ENCODE measurements around the gene PLXNC1.

PLXNC1 gene

DNA sequence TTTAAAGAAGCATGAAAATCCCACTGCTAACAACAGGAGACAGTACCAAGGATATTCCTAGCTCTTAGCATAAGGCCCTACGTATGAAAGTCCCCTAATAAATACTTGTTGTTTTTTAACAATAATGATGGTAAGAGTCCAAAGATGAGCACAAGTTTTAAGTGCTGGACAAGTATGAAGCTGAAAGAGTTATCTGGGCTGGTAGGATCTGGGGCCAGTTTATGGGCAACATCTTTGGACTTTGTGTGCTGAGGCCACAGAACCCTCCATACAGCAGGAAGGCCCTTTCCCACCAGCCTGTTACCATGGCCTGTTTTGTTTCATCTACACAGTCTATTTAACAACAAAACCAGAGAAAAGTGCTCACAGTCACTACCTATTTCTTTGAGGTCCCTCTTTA is 12.5 kb upstream of the PLXNC1 start:
- FAIRE-seq = no peak

GRCh38 chr12:94139816-94140215 is 8.6 kb upstream of the PLXNC1 start:
- FAIRE-seq = no peak

- no peak for FAIRE-seq
These were observed 7.8 kb upstream of the PLXNC1 start for GRCh38 chr12:94140556-94140955.

- no peak for FAIRE-seq
These were observed 7.2 kb upstream of the PLXNC1 start for GRCh38 chr12:94141004-94141764.

- FAIRE-seq = no peak
These were observed 6.5 kb upstream of the PLXNC1 start for GRCh38 chr12:94141892-94142291.

DNA sequence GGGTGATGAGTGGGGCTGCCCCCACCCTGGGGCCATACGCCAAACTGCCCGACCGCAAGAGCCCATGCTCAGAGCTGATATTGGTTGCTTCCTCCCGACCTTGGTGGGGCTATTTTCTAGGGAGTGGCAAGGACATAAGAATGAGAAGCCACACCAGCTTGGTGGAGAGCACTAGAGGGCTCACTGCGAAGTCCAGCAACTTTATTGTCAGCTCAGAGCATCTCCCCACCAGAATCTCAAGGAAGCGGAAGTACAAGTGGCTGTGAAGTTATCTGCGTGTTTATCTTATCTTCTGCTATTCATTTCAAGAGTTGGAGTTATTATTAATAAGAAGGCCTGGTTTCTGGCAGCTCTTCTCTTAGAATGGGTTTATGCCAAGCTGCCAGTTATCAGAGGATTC is 4.9 kb upstream of the PLXNC1 start:
- no peak for FAIRE-seq

GRCh38 chr12:94143951-94144350 is 4.4 kb upstream of the PLXNC1 start:
- FAIRE-seq = no peak

- FAIRE-seq = no peak
These were observed 3.6 kb upstream of the PLXNC1 start for GRCh38 chr12:94144781-94145180.

DNA sequence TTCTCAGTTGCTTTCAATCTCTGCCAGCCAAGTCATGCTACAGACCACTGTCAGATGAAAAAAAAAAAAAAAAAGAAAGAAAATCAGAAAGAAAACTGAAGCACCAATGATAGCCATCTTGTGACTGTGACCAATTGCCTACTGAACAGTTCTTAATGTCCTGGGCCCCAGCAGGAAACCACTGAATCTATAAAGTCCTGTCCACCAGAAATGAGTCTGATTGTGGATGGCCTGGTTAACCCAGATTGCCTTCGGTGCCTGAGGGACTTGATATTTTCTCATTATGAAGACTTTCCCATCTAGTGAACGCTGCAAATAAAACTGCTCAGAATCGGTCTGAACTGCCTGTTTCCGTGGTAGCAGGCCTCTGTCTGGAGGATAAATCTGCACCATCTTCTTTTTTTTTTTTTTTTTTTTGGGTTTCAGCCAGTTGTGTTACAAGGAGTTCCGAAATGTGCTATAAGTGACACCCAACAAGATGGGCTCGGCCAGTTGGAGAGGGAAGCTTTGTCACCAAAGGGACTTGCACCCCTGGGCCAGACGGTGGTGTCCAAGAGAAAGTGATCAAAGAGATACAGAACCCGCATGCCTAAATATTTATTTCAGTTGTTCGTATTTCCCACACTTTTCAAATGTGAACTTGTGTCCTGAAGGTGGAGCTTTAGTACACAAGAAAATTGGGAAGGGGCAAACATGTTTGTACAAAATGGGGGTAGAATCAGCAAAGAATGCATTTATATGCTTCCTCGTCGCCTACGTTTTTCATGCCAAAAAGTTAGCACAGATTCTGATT is 3.0 kb upstream of the PLXNC1 start:
- no peak for FAIRE-seq

GRCh38 chr12:94146166-94146936 is 2.0 kb upstream of the PLXNC1 start:
- no peak for FAIRE-seq

- FAIRE-seq = no peak
These were observed 888 bp upstream of the PLXNC1 start for GRCh38 chr12:94147387-94147990.

- no peak for FAIRE-seq
These were observed 352 bp downstream of the PLXNC1 start for GRCh38 chr12:94148739-94149118.

DNA sequence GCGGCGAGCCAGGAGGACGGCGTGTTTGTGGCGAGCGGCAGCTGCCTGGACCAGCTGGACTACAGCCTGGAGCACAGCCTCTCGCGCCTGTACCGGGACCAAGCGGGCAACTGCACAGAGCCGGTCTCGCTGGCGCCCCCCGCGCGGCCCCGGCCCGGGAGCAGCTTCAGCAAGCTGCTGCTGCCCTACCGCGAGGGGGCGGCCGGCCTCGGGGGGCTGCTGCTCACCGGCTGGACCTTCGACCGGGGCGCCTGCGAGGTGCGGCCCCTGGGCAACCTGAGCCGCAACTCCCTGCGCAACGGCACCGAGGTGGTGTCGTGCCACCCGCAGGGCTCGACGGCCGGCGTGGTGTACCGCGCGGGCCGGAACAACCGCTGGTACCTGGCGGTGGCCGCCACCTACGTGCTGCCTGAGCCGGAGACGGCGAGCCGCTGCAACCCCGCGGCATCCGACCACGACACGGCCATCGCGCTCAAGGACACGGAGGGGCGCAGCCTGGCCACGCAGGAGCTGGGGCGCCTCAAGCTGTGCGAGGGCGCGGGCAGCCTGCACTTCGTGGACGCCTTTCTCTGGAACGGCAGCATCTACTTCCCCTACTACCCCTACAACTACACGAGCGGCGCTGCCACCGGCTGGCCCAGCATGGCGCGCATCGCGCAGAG is 873 bp downstream of the PLXNC1 start:
- no peak for FAIRE-seq

GRCh38 chr12:94149781-94150239 is 1.4 kb downstream of the PLXNC1 start:
- FAIRE-seq = no peak

GRCh38 chr12:94150240-94151121 is 2.1 kb downstream of the PLXNC1 start:
- FAIRE-seq = no peak

DNA sequence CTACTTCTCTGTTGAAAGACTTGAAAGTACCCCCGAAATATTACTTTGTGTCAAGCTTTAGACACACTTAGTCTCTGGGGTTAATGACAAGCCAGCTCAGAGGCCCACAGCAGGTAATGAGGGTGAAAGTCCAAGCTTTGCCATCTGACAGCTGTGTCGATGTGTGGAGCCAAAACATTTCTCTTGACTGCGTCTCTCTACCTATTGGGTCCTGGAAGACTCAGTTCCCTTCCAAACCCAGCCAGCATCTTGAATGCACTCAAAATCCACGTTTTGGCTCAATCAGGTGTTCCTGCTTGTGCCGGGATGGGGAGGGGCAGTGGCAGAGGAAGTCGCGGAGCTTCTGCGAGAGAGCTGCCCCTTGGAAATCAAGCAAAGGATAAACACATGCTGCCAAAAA is 3.2 kb downstream of the PLXNC1 start:
- FAIRE-seq = no peak

- no peak for FAIRE-seq
These were observed 4.1 kb downstream of the PLXNC1 start for GRCh38 chr12:94152292-94153078.

DNA sequence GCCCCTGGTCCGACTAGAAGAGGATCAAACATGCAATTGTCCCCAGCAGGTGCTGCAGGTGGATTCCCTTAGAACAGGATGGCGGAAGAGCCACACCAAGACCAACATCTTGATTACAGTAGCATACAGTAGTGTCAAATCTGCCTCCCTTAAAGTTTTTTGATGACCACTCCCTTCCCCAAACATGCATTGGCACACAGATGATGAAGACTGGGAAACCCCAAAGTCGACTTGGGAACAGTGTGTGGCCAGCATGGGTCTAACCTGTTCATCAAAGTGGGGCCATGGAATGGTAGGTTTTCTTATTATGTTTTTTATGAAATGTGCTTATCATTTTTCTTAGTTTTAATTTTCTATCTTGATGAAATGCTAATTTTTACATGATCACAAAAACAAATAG is 8.8 kb downstream of the PLXNC1 start:
- FAIRE-seq = no peak

- FAIRE-seq = no peak
These were observed 9.6 kb downstream of the PLXNC1 start for GRCh38 chr12:94157981-94158411.

DNA sequence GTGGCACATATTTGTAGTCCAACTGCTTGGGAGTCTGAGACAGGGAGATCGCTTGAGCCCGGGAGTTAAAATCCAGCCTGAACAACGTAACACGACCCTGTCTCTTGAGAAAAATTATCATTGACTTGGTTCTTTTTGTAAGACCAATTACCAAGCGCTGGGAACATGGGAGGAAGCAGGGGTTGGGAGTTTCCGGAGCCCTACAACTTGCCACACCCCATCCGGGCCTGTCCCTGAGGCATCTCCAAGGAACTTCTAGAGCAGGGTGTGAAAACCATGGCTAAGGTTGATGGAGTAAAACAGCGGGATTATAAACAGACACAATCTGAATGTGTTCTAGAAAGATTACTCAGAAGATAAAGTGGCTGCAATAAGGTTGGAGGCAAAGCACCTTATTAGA is 10.3 kb downstream of the PLXNC1 start:
- no peak for FAIRE-seq

DNA sequence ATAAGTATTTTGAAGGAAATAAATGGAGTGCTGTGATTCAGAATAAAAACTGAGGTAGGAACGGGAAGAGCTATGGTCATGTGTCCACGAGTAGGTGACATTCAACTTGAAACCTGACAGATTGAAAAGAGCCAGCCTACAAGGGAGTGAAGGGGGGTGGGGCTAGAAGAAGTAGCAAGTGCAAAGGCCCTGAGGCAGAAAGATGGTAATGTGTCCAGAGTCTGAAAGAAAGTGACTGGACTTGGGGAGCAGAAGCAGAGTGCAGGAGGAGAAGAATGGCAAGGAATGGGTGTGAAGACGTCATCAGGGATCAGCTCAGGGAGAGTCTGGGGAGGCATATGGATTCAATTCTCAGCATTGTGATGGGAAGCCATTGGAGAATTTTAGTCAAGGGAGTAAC is 13.7 kb downstream of the PLXNC1 start:
- FAIRE-seq = no peak
